Mesothelial cell of epicardium (in vitro differentiated cells): ENCODE results near the gene C11orf52. TPM values are rescaled to one million over a fixed set of nuclear protein-coding genes. Genes with fewer than 3 reads are reported as not detected.

Source experiments
- DNase-seq, 2 experiments: peaks; one replicate each; pipeline ENCODE4 v3.0.0; 2021; ENCODE audit warnings: low spot score in 2 of 2; ENCODE audit not compliant: unreplicated experiment in 2 of 2
- H3K27ac Mint-ChIP-seq: 2 replicates; pipeline ENCODE4 v1.8.0; 2021; ENCODE audit warnings: mixed read lengths
- H3K27me3 Mint-ChIP-seq: 2 replicates; pipeline ENCODE4 v1.8.0; 2021; ENCODE audit warnings: low read depth, mixed read lengths
- H3K36me3 Mint-ChIP-seq: 2 replicates; pipeline ENCODE4 v1.8.0; 2021; ENCODE audit warnings: mixed read lengths
- H3K4me1 Mint-ChIP-seq: 2 replicates; pipeline ENCODE4 v1.8.0; 2021; ENCODE audit warnings: mixed read lengths
- H3K4me3 Mint-ChIP-seq: 2 replicates; pipeline ENCODE4 v1.8.0; 2021; ENCODE audit warnings: mild to moderate bottlenecking, moderate library complexity, mixed read lengths
- H3K9me3 Mint-ChIP-seq: 2 replicates; pipeline ENCODE4 v1.8.0; 2021; ENCODE audit warnings: mixed read lengths
- total RNA-seq: library from RNA; stranded (reverse); gene quantifications from 3 replicates; pipeline ENCODE4 v1.2.1, GENCODE V29; 2021
- TF ChIP-seq, protein P1 (sequence below): fragments of 200-600 bp; sonication (generic); IDR thresholded peaks from one replicate; pipeline ENCODE4 v1.5.0; 2021; ENCODE audit warnings: antibody characterized with exemption; ENCODE audit not compliant: unreplicated experiment

Gene C11orf52
- total RNA-seq, 1 donor from 2014 or later, result 7.9 TPM

DNA sequence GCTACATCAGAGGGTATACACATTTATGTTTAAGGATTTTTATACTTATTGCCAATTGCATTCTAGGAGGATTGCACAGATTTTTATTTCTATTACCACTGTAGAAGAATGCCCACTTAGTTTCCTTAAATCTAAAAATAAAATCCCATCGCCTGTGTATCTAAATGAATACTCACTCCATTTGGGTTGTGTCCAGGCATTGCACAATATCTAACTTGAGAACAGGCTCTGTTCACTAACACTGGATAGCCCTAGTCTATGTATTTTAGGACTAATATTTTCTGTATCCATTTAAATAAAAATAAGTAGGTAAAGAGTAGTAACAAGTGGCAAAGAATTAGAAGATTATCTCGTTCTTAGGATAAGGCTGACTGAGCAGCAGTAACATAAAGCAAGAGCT lies 4.1 kb downstream of the C11orf52 start:
- TF ChIP-seq, protein P1, sequence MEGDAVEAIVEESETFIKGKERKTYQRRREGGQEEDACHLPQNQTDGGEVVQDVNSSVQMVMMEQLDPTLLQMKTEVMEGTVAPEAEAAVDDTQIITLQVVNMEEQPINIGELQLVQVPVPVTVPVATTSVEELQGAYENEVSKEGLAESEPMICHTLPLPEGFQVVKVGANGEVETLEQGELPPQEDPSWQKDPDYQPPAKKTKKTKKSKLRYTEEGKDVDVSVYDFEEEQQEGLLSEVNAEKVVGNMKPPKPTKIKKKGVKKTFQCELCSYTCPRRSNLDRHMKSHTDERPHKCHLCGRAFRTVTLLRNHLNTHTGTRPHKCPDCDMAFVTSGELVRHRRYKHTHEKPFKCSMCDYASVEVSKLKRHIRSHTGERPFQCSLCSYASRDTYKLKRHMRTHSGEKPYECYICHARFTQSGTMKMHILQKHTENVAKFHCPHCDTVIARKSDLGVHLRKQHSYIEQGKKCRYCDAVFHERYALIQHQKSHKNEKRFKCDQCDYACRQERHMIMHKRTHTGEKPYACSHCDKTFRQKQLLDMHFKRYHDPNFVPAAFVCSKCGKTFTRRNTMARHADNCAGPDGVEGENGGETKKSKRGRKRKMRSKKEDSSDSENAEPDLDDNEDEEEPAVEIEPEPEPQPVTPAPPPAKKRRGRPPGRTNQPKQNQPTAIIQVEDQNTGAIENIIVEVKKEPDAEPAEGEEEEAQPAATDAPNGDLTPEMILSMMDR, result no peak
- H3K36me3 Mint-ChIP-seq, result no peaks in the 10 kb centered on the region
- peaks cover 44% of the 10 kb centered on the region for H3K4me1 Mint-ChIP-seq
- DNase-seq, result no peak
- H3K27ac Mint-ChIP-seq, result peak overlapping the region; percentile 90
- no peak overlapping the region for H3K4me3 Mint-ChIP-seq
- no peaks in the 10 kb centered on the region for H3K9me3 Mint-ChIP-seq
- H3K27me3 Mint-ChIP-seq, result no peaks in the 10 kb centered on the region

DNA sequence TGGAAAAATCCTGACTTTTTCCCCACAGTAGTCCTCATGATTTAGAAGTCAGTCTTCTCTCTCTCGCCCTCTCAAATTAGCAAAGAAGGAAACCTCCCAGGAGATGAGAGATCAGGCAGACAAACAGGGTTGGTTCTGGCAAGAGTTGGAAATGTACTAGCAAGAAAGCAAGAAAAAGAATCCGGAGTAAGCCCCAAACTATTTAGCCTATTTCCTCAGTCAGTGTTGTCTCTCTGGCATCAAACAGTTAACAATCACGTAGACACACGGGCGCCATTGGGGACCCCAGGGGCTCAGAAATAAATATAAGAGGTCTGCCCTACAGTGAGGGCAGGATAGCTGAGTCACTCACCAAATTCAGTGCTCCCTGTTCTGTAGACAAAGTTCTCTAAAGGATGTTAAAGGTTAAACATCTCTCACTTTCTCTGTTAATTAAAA lies 4.7 kb downstream of the C11orf52 start:
- Mint-ChIP-seq H3K4me3 (no peak overlapping the region), H3K27me3 (no peaks in the 10 kb centered on the region), H3K36me3 (no peaks in the 10 kb centered on the region), H3K27ac (peak overlapping the region; percentile 90), H3K9me3 (no peaks in the 10 kb centered on the region), H3K4me1 (peaks cover 39% of the 10 kb centered on the region)
- no peak for DNase-seq
- TF ChIP-seq, protein P1, result no peak

DNA sequence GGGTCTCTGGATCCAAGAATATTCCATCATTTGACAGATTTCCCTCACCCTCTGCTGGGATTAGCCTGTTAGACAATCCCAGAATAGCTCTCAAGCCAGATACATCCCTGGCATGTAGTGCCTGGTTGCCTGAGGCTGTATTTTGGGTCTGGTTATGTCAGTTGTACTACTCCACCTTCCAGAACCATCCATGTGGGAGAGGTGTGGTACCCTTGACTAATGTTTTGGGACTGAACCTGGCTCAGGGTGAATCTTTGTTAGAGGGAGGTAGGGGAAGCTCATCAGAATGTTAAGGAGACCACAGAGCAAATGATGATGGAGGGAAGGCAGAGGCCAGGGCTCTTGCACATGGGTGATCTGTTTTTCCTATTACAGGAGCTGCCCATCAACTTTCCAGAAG lies 5.2 kb downstream of the C11orf52 start:
- Mint-ChIP-seq H3K4me1 (peaks cover 33% of the 10 kb centered on the region), H3K36me3 (no peaks in the 10 kb centered on the region), H3K9me3 (no peaks in the 10 kb centered on the region), H3K27ac (peak overlapping the region; percentile 90), H3K4me3 (no peak overlapping the region), H3K27me3 (no peaks in the 10 kb centered on the region)
- DNase-seq, result no peak
- TF ChIP-seq, protein P1, result no peak

DNA sequence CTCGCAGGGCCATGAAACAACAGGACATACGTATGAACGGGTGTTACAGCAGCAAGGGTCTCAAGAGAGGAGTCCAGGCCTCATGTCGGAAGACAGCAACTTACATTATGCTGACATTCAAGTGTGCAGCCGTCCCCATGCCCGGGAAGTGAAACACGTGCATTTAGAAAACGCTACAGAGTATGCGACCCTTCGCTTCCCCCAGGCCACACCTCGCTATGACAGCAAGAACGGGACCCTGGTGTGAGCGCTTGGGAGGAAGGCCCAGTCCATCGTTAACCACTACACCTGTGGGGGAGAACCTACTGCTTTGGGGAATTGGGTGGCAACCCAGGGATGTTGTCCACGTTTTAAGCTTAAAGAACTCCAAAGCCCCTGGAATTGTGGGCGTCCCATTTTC lies 7.2 kb downstream of the C11orf52 start:
- Mint-ChIP-seq H3K27me3 (no peaks in the 10 kb centered on the region), H3K4me1 (peaks cover 31% of the 10 kb centered on the region), H3K36me3 (no peaks in the 10 kb centered on the region), H3K9me3 (no peaks in the 10 kb centered on the region), H3K4me3 (peak overlapping the region; percentile 71), H3K27ac (peak overlapping the region; percentile 94)
- TF ChIP-seq, protein P1, result no peak
- no peak for DNase-seq

DNA sequence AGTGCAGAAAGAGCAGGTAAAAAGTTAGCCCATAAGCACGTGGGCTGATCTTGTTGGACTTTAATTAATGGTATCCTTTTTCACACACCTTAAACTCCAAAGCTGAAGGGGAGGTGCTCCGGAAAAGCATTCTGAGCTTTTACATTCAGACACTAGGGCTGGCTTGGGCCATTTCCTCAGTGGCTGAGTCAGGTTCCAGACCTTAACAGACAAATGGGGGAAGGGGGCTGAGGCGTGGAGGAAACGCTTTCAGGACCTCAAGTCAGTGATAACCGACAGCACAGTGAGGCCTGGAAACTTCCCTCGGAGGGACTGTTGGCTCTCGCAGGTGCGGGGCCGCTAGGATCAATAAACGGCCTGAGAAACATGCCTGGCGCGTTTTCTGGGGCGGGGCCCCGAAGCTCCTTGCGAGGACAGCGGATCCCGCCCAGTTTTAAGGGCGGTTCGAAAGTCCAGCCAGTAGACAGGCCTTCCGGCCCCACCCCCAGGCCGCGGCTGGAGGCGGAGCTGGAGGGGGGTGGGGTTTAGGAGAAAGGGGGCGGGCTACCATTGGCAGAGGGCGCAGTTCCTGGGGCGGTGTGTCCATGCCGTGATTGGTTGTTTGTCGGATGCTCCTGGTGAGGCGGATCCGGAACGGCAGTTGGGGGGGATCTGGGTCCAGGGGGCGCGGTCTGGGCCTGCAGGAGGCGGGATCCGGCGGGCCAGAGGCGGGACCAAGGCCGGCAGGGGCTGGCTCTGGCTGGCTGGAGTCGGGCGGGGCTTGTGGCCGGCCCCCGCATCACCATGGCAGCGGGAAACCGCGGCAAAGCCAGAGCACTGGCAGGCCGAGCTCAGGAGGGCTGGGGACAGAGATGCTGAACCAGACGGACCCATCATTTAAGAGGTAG lies 8.0 kb downstream of the C11orf52 start:
- peak; percentile 95 to 97 for DNase-seq
- Mint-ChIP-seq H3K4me1 (peaks cover 31% of the 10 kb centered on the region), H3K27ac (peak overlapping the region; percentile 96), H3K27me3 (no peaks in the 10 kb centered on the region), H3K9me3 (no peaks in the 10 kb centered on the region), H3K36me3 (no peaks in the 10 kb centered on the region), H3K4me3 (peak overlapping the region; percentile 71)
- TF ChIP-seq, protein P1, result no peak
